HG03439 (cell line): ENCODE data around the gene MYOD1.

Experiments used
- ATAC-seq: cut with Tn5 transposase; IDR thresholded peaks from one replicate; pipeline ENCODE4 v1.9.1; 2021; ENCODE audit warnings: mild to moderate bottlenecking, moderate library complexity; ENCODE audit not compliant: unreplicated experiment

Gene MYOD1

GRCh38 chr11:17719028-17719937, at the start of gene MYOD1:
TSS of gene MYOD1 (plus strand) at chr11:17719571. CDS start at chr11:17719783, 212 bp downstream.
- ATAC-seq, result no peak

GRCh38 chr11:17672469-17672868, 46.9 kb upstream of the MYOD1 start:
- no peak for ATAC-seq

- no peak for ATAC-seq
These were observed 45.4 kb upstream of the MYOD1 start for GRCh38 chr11:17673951-17674350.

DNA sequence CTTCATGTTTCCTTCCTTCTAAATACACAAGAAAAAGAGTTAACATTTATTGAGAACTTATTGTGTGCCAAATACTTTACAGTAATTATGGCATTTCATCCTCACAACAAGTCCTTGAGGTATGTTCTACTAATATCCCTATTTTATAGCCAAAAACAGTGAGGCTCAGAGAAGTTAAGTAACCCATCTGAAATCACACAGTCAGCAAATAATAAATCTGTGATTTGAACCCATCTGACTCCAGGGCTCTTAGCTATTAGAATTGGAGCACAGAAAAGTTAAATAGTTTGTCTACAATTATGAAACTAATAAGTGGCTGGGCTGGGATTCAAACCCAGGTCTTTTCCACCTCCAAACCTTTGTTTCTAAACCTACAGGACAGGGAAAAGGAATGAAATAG, 36.5 kb upstream of the MYOD1 start:
- ATAC-seq, result no peak

- no peak for ATAC-seq
These were observed 35.8 kb upstream of the MYOD1 start for GRCh38 chr11:17683377-17684161.

GRCh38 chr11:17684550-17684949, 34.8 kb upstream of the MYOD1 start:
- ATAC-seq, result no peak

- ATAC-seq, result no peak
These were observed 33.0 kb upstream of the MYOD1 start for GRCh38 chr11:17686231-17686980.

DNA sequence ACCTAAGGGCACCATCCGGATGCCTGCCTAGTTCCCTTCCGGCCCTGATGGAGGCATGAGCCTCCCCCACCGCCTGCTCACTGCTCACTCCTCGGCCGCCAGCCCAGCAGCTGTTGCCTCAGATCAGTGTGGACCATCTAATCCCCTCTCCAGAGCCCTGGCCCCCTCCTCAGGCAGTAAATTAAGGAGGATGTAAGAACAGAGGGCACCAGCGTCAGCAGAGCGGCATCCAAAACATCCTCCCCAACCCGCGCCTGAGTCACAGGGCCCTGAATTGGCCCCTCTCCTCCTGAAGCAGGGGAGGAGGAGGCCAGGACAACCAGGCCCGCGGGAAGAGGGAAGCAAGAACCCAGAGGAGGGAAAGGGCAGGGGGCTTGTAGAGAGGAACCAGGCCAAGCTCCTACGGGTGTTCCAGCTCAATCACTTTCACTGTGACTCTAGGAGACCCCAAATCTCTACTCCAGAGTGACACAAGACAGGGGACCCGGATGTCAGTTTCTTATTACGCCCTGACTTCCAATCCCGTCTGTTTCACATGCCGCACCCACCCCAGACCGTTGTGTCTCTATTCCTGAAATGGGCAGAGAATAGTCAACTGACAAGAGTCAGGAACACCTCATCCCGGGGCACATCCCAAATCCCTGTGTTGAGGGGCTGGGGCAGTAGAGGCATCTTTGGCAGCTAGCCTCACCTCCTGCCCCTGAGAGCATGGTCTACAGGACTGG, 31.3 kb upstream of the MYOD1 start:
- ATAC-seq, result no peak

DNA sequence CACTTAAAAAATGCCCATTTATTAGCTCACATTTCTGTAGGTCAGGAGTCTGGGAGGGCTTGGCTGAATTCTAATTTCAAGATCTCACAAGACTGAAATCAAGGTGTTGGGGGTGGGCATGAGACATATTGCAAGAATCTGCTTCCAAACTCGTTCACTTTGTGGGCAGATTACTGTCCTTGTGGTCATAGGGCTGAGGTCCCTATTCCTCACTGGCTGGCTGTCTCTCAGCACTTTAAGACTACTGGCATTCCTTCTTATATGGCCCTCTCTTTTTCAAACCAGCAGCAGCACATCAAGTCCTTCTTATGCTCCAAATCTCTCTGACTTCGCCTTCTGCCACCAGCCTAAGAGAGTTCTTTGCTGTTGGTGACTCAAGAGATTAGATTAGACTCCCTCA, 27.8 kb upstream of the MYOD1 start:
- no peak for ATAC-seq

GRCh38 chr11:17691976-17692375, 27.4 kb upstream of the MYOD1 start:
- ATAC-seq, result no peak

- no peak for ATAC-seq
These were observed 26.4 kb upstream of the MYOD1 start for GRCh38 chr11:17692931-17693330.

GRCh38 chr11:17693531-17693930, 25.8 kb upstream of the MYOD1 start:
- no peak for ATAC-seq

- no peak for ATAC-seq
These were observed 24.8 kb upstream of the MYOD1 start for GRCh38 chr11:17694494-17695110.

DNA sequence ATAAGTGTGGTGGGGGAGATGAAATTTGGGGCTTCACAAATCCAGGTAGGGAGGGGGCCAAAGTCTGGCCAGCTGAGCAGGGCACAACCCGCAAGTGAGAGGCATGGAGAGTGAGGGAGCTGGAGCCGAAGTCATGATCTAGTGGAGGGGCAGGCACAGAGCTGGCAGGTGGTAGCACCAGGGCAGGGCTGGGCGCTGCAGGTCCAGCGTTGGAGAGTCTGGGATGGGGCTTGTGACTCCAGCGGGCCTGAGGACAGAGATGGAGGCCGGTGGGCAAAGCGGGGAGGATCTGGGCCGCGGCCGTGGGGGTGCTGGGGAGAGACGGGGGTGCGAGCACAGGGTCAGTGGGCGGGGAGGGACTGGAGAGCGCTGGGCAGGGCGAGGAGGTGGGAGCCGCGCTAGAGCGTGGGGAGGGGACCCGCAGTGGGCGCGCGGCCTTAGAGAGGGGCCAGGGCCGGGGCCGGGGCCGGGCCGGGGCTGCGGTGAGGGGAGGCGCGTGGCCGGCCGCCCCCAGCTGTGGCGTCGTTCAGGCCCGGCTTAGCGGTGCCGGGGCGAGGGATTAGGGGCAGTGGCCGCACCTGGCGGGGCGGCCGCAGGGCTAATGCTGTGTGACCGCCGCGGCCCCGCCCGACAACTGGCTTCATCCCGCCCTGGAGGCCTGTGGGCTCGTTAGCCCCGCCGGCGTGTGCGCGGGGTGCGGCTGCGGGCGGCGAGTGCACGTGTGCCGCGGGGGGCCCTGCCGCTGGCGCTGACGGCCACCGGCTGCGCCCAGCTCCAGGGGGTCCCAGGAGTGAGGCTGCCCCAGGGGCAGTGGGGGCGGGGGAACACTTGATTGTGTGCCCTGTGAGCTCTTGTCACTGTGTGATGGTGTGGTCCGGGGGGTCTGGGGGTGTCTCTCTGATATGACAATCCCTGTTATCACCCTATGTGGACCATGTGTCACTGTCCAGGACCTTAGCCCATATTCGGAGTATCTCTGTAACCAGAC, 23.6 kb upstream of the MYOD1 start:
- ATAC-seq, result no peak

GRCh38 chr11:17696741-17697140, 22.6 kb upstream of the MYOD1 start:
- no peak for ATAC-seq

DNA sequence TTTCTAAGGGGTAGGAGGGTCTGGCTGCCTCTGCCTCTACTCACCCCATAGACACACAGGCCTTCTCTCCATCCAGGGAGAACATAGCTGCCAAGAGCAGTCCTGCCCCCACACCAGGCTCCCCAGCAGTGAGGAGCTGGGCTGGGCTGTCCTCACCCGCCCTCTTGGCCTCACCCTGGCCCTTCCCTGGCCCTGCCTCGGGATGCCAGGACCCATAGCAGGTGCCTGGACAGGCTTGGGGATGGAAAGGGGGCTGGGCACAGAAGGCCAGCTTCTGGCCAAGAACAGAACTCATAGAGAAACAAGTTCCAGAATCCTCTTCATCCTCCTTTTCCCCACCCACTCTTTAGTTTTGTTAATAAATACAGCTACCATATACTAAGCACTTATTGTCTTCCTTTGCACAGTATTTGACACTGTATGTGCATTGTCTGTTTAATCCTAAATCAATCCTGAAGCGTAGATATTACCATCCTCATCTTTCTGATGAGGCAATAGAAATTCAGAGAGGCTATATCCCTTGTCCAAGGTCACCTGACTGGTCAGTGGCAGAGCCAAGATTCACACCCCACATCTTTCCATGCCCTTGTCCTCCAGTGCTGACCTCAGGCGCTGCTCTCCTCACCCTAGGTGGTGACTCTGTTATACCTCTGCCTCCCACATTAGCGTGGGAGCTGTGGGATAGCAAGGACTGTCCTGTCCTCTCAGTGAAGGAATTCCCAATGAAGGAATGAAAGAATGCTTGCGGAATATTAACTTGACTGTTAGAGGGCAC, 22.0 kb upstream of the MYOD1 start:
- no peak for ATAC-seq

- no peak for ATAC-seq
These were observed 19.9 kb upstream of the MYOD1 start for GRCh38 chr11:17699147-17700114.
